Measurements from ENCODE around the gene CTSL. TPM values are rescaled to one million over a fixed set of nuclear protein-coding genes. Genes with fewer than 3 reads are reported as not detected.

The CTSL gene
- total and polyA plus RNA-seq, 7 donors = 45.8 to 995 (median 75.3) TPM

- ATAC-seq (no peak), DNase-seq (no peak)
- no peaks in the 10 kb centered on the region for H3K9me3 ChIP-seq
- no peak overlapping the region for H3K4me3 ChIP-seq
- H3K27me3 ChIP-seq (ENCODE audit: insufficient read depth in 3 of 3, low read length in 2 of 3) = no peaks in the 10 kb centered on the region
- no peaks in the 10 kb centered on the region for H3K36me3 ChIP-seq (ENCODE audit: insufficient read depth in 1 of 2, low read depth in 1 of 2)
- H3K4me1 ChIP-seq = no peaks in the 10 kb centered on the region
- TF ChIP-seq CTCF (IDR thresholded peaks at IDR 0.05) = no peak
- intact Hi-C loops (cut with DNase I) = no loop called here
- 68 to 78% (median 75%) methylated on average over 6 of the region's 6 CpGs for whole genome bisulfite sequencing, 3 donors
- H3K27ac ChIP-seq = no peak overlapping the region
Measured at GRCh38 chr9:87707805-87708506, 18.0 kb upstream of the CTSL start.

GRCh38 chr9:87708546-87708945 is 17.4 kb upstream of the CTSL start:
- Histone ChIP-seq H3K4me3 (no peak overlapping the region), H3K27me3 (ENCODE audit: insufficient read depth in 3 of 3, low read length in 2 of 3) (no peaks in the 10 kb centered on the region), H3K4me1 (no peaks in the 10 kb centered on the region), H3K9me3 (no peaks in the 10 kb centered on the region), H3K36me3 (ENCODE audit: insufficient read depth in 1 of 2, low read depth in 1 of 2) (no peaks in the 10 kb centered on the region), H3K27ac (no peak overlapping the region)
- WGBS, 3 donors = 84 to 87% (median 87%) methylated on average over 5 of the region's 5 CpGs
- intact Hi-C loops (cut with DNase I) = no loop called here
- TF ChIP-seq CTCF (IDR thresholded peaks at IDR 0.05) = no peak
- no peak for DNase-seq
- no peak for ATAC-seq

GRCh38 chr9:87708986-87709728 is 16.8 kb upstream of the CTSL start:
- no peaks in the 10 kb centered on the region for H3K9me3 ChIP-seq
- WGBS, 3 donors = 84 to 91% (median 90%) methylated on average over 7 of the region's 7 CpGs
- TF ChIP-seq CTCF (IDR thresholded peaks at IDR 0.05) = no peak
- H3K27ac ChIP-seq = no peak overlapping the region
- H3K4me3 ChIP-seq = no peak overlapping the region
- no peaks in the 10 kb centered on the region for H3K27me3 ChIP-seq (ENCODE audit: insufficient read depth in 3 of 3, low read length in 2 of 3)
- peaks cover 3% of the 10 kb centered on the region for H3K4me1 ChIP-seq
- ATAC-seq (no peak), DNase-seq (no peak)
- intact Hi-C loops (cut with DNase I) = no loop called here
- no peaks in the 10 kb centered on the region for H3K36me3 ChIP-seq (ENCODE audit: insufficient read depth in 1 of 2, low read depth in 1 of 2)

- no peak overlapping the region for H3K4me3 ChIP-seq
- WGBS, 3 donors = 84 to 91% (median 90%) methylated on average over 5 of the region's 5 CpGs
- no peak overlapping the region for H3K27ac ChIP-seq
- no peaks in the 10 kb centered on the region for H3K27me3 ChIP-seq (ENCODE audit: insufficient read depth in 3 of 3, low read length in 2 of 3)
- intact Hi-C loops (cut with DNase I) = no loop called here
- peaks cover 13% of the 10 kb centered on the region for H3K4me1 ChIP-seq
- TF ChIP-seq CTCF (IDR thresholded peaks at IDR 0.05) = no peak
- no peaks in the 10 kb centered on the region for H3K36me3 ChIP-seq (ENCODE audit: insufficient read depth in 1 of 2, low read depth in 1 of 2)
- no peak for ATAC-seq
- H3K9me3 ChIP-seq = no peaks in the 10 kb centered on the region
- no peak for DNase-seq
Measured at GRCh38 chr9:87710443-87710842, 15.5 kb upstream of the CTSL start.
